Hepatocyte (in vitro differentiated cells): Measurements from ENCODE around the gene OR2M5.

Source experiments
- EZH2 ChIP-seq: fragments of 200-600 bp; sonication (generic); IDR thresholded peaks from 2 replicates; pipeline ENCODE4 v1.6.1; 2016; ENCODE audit warnings: antibody characterized with exemption, mild to moderate bottlenecking, borderline replicate concordance
- EZH2phosphoT487 ChIP-seq: fragments of 200-600 bp; sonication (generic); IDR thresholded peaks from one replicate; pipeline ENCODE4 v1.6.1; 2018; ENCODE audit warnings: antibody characterized with exemption, mild to moderate bottlenecking, low read depth, moderate library complexity; ENCODE audit not compliant: unreplicated experiment, severe bottlenecking
- TF ChIP-seq, protein P1 (sequence below): fragments of 200-600 bp; sonication (generic); IDR thresholded peaks from 2 replicates; pipeline ENCODE4 v1.5.1; 2016; ENCODE audit warnings: antibody characterized with exemption, mild to moderate bottlenecking; ENCODE audit not compliant: poor library complexity

DNA sequence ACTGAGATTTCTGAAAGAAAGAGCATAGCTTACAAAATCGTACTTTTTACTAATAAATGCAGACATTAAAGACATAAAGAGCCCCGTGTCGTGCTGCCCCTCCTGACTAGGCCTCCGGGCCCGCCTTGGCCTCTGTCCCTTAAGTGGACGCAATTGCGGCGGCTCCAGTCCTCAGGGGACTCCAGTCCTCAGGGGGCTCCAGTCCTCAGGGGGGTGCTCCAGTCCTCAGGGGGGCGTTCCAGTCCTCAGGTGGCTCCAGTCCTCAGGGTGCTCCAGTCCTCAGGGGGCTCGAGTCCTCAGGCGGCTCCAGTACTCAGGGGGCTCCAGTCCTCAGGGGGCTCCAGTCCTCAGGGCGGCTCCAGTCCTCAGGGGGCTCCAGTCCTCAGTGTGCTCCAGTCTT is 19.1 kb downstream of the OR2M5 start:
- TF ChIP-seq, protein P1, sequence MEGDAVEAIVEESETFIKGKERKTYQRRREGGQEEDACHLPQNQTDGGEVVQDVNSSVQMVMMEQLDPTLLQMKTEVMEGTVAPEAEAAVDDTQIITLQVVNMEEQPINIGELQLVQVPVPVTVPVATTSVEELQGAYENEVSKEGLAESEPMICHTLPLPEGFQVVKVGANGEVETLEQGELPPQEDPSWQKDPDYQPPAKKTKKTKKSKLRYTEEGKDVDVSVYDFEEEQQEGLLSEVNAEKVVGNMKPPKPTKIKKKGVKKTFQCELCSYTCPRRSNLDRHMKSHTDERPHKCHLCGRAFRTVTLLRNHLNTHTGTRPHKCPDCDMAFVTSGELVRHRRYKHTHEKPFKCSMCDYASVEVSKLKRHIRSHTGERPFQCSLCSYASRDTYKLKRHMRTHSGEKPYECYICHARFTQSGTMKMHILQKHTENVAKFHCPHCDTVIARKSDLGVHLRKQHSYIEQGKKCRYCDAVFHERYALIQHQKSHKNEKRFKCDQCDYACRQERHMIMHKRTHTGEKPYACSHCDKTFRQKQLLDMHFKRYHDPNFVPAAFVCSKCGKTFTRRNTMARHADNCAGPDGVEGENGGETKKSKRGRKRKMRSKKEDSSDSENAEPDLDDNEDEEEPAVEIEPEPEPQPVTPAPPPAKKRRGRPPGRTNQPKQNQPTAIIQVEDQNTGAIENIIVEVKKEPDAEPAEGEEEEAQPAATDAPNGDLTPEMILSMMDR, result no peak
- TF ChIP-seq EZH2, result no peak
- no peak for TF ChIP-seq EZH2phosphoT487
